ENCODE measurements around the gene PRKCE.

GRCh38 chr2:45696708-45697107, 45.2 kb downstream of the PRKCE start:
- TF ChIP-seq, protein P1, sequence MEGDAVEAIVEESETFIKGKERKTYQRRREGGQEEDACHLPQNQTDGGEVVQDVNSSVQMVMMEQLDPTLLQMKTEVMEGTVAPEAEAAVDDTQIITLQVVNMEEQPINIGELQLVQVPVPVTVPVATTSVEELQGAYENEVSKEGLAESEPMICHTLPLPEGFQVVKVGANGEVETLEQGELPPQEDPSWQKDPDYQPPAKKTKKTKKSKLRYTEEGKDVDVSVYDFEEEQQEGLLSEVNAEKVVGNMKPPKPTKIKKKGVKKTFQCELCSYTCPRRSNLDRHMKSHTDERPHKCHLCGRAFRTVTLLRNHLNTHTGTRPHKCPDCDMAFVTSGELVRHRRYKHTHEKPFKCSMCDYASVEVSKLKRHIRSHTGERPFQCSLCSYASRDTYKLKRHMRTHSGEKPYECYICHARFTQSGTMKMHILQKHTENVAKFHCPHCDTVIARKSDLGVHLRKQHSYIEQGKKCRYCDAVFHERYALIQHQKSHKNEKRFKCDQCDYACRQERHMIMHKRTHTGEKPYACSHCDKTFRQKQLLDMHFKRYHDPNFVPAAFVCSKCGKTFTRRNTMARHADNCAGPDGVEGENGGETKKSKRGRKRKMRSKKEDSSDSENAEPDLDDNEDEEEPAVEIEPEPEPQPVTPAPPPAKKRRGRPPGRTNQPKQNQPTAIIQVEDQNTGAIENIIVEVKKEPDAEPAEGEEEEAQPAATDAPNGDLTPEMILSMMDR (IDR thresholded peaks at IDR 0.05; ENCODE audit: poor library complexity): no peak
- TF ChIP-seq EZH2 (IDR thresholded peaks at IDR 0.05; ENCODE audit: borderline replicate concordance): no peak
